Dedifferentiated amniotic fluid mesenchymal stem cell (primary cell): ENCODE results near the gene LAMC1.

ENCODE experiments used
- DNase-seq: peaks from one replicate; pipeline ENCODE4 v3.0.0-alpha.2; 2016; ENCODE audit errors: extremely low spot score

LAMC1 gene

DNA sequence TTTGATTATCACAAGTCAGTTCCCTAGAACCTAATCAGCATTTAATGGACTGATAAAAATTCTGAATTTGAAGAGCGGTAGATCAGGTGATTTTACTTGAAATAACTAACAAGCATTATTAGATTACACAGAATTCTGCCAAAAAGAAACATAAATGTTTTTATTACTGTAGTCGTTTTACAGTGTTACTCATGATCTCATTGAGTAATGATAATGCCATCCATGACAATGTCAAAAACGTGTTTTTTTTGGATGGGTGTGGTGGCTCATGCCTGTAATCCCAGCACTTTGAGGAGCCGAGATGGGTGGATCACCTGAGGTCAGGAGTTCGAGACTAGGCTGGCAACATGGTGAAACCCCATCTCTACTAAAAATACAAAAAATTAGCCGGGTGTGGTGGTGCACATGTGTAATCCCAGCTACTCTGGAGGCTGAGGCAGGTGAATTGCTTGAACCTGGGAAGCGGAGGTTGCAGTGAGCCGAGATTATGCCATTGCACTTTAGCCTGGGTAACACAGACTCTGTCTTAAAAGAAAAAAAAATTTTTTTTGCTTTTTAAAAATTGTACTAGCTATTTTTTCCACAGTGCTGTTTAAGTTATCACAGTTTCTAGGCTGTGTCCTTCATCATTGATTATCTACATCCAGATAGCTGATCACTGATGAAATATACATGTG is 56.6 kb downstream of the LAMC1 start:
- DNase-seq = no peak

GRCh38 chr1:183080406-183080805 is 57.2 kb downstream of the LAMC1 start:
- DNase-seq = no peak

DNA sequence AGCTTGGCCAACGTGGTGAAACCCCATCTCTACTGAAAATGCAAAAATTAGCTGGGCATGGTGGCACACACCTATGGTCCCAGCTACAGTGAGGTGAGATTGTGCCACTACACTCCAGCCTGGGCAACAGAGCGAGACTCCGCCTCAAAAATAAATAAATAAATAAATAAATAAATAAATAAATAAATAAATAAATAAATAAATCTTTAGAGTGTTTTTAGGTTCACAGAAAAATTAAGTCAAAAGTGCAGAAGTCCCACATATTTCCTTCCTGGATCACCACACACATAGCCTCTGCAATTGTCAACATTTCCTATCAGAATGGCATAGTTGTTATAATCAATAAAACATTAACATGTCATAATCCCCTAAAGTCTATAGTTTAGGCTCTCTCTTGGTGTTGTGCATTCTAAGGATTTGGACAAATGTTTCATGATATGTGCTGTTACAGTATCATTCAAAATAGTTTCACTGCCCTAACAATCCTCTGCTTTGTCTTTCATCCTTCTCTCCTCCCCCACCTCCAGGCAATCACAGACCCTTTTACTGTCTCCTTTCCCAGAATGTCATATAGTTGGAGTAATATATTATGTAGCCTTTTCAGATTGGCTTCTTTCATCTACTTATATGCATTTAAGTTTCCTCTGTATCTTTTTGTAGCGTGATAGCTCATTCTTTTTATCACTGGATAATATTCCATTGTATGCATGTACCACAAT is 58.3 kb downstream of the LAMC1 start:
- no peak for DNase-seq

GRCh38 chr1:183082650-183083049 is 59.4 kb downstream of the LAMC1 start:
- DNase-seq = no peak

- no peak for DNase-seq
These were observed 63.8 kb downstream of the LAMC1 start for GRCh38 chr1:183087001-183087400.

DNA sequence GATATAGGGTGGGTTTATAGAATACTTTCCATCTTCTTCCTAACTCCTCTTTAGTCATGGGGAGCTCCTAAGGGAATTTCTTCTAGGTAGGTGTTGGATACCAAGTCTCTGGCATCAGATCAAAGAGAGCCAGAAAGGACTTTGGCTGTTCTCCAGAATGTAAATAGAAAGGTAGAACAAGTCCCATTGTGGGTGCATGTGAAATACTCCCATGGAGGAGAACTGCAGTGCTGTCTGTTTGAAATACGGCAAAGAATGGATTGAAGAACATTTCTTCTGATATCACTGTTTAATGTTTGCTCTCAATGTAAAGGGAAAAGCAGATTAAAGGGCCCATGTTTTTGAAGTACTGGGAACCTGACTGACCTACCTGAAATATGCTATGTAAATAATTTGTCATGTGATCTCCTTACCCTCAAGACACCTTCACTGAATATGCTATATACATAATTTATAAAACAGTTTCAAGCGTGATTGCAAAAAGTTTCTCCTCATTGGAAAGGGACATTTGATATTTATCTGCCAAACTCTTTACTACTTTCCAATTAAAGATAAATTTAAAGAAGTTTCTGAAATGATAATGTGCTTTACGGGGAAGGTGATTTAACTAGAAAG is 65.9 kb downstream of the LAMC1 start:
- no peak for DNase-seq

DNA sequence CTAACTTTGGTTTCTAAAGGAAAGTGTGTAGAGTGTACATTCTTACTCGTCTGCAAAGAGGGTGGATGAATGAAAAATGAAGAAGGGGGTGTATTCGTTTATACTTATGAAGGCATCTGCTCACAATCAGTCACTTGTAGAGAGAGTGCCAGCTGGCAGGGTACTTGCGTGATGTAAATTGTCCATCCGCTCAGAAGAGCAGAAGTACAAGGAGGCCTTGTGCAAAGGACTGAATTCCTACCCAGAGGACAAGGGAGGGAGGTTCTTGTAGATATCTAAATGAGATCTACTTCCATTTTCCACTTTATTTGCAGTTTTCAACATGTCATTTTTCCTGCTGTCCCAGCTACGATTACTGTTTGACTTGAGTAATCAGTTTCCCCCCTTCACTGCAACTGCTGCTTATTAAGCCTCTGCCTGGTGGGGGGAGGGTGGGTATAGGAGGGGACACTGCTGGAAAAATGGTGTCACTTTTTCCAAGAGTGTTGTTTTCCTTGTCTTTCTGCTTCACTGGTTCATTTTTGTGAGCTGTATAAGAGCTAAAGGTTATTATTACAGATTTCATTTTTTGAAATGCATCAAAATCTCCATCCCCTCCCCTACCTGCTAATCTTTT is 67.3 kb downstream of the LAMC1 start:
- DNase-seq = no peak

- DNase-seq = no peak
These were observed 68.0 kb downstream of the LAMC1 start for GRCh38 chr1:183091181-183091580.

DNA sequence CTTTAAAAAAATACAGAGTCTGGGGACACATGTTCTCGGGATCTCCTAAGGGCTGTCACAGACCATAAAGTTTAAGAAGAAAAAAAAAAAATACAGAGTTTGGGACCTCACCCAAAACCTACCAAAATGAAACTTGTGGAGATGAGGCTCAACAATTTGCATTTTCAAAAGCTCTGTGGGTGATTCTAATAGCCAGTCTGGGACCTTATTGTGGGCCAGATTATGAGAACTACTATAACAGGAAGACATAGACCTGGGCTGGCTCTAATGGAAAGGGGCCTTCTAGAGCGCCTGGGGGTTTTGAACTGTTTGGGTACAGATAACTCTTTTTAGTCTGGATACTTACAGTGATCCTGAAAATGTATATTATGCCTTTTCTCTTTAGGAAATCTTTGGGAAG is 69.1 kb downstream of the LAMC1 start:
- no peak for DNase-seq

- no peak for DNase-seq
These were observed 69.9 kb downstream of the LAMC1 start for GRCh38 chr1:183093066-183093668.

DNA sequence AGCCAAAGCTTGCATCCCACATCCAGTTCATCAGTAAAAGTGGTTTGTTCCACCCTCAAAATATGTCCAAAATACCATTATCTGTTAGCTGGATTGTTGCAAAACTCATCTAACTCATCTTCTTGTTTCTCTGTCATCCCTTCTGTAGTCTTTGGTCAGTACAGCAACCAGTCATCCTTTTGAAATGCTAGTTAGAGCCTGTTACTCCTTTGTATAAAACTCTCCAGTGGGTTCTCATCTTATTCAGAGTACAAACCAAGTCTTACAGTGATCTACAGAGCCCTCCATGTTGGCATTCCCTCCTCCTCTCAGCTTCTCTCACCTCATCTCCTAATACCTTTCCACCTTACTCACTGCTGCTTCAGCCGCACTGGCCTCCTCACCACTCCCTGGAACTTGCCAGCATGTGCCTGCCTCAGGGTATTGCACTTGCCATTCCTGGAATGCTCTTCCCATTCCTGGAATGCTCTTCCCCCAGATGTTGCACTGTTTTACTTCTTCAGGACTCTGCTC is 70.6 kb downstream of the LAMC1 start:
- DNase-seq = peak; percentile 71

- DNase-seq = no peak
These were observed 71.1 kb downstream of the LAMC1 start for GRCh38 chr1:183094351-183094750.

DNA sequence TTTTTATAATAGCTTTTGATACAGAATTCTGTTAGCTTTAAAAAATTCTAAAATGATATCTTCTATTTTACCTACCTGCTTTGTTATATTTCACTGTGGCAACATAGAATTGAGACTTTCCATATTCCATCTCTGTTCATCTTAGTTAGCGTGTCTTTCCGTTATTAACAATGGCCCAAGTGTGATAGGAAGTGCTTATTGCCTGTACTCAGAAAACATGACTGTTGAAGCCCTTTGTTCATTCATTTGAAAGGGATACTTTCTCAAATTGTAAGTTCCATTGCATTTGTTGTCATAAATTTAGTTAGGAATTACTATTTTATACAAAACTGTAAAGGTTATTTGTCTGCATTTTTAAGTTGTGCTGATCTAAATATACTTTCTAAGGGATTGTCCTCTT is 73.1 kb downstream of the LAMC1 start:
- no peak for DNase-seq

DNA sequence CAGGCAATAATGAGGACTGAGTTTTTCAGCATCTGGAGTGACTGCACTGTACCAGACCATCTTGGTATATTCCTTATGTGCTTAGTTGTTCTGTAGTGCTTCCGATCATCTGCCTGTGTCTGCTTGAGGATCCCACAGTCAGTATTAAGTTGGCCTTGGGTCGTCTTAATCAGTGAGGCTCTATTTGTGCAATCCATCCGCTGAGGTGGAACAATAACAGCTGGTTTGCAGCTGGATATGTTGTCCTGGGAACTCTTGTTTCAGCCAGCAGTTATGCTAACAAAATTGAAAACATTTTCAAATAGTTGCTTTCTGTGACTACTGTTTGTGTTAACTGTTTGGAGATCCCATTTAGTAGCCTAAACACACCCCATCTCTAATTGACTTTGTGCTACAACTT is 73.7 kb downstream of the LAMC1 start:
- no peak for DNase-seq

- DNase-seq = peak; percentile 52
These were observed 74.3 kb downstream of the LAMC1 start for GRCh38 chr1:183097438-183098051.

DNA sequence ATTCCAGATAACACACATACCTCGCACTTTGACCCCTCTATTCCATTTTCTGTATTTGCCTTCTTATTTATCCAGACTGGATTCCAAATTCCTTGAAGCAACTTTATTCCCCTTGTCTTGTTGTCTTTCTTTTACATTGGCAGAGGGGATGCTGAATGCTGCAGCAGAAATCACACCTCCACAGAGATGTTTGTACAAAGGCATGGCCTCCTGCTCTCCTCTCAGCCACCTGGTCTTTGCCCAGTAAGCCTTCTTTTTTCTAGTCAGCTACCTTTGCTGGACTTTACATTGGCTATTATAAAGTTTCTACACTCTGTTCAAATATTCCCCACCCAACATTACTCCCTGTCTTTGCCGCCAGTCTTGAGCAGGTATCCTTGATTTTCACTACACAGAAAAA is 75.1 kb downstream of the LAMC1 start:
- no peak for DNase-seq

DNA sequence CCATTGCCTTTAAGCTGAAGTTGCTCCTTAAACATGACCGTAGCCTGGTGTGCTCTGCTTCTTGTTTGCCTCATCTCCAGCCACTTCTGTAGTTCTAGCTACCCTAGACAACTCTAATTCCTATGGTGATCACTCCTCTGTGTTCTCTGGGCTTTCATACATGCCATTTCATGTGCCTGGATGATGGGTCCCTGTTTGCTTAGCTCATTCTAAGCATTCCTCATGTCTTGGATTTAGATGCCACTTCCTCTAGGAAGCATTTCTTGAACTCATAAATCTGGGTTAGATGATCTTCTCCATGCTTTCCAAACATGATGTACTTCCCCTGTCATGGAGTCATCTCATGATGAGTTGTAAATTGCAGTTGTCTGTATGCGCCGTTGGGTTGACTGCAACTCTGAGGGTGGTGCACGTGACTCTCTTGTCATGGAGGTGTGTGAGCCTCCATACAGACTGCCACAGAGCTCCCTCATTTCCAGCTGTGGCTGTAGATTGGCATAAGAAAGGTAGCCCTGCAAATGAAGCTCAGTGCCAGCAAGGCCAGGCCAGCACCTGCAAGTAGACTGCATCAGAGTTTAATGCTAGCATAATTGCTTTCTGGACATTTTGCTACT is 77.2 kb downstream of the LAMC1 start:
- no peak for DNase-seq

DNA sequence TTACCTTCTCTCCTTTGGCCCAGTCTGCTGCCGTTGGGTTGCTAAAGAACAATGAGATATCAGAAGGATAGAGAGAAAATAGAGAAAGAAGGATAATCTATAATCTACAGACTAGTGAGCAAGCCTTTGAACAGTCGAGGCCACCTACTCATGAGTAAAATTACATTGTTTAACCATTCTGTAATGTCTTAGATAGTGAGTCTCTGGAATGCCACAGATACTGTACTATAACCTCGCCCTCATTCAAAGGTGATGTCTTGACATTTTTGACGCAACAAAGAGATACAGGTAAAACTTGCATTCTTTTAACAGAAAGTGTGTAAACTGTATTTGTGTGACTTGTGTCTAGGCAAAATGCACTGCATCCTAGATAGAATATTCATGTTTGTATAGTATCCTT is 77.9 kb downstream of the LAMC1 start:
- DNase-seq = no peak

- no peak for DNase-seq
These were observed 78.6 kb downstream of the LAMC1 start for GRCh38 chr1:183101841-183102276.

GRCh38 chr1:183103147-183103546 is 79.9 kb downstream of the LAMC1 start:
- no peak for DNase-seq

DNA sequence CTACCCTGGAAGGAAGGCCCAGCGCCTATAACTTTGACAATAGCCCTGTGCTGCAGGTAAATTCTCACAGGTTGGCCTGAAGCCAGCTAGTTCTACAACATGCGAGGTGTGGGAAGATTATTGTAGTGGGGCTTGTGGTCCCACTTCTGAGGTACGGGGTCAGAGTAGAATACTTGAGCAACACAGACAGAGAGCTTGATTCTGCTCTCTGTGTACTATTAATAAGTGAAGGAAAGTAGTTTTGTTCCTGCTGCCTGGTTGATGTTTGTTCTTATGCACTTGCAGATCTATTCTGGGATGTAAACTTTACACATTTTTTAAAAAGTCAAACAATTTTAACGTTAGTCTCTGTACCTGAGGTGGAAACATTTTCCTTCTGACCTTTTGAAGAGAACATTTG is 80.4 kb downstream of the LAMC1 start:
- DNase-seq = no peak
